ENCODE results near the gene PRKAR1B.

- TF ChIP-seq CTCF (IDR thresholded peaks at IDR 0.05 in 2 of 3, conservative IDR thresholded peaks at IDR 0.05 in 1 of 3; ENCODE audit: borderline replicate concordance in 1 of 3, insufficient read depth in 1 of 3, low read depth in 2 of 3, low read length in 2 of 3) (no peak), CEBPB (IDR thresholded peaks at IDR 0.05; ENCODE audit: low read depth) (no peak), EZH2phosphoT487 (IDR thresholded peaks at IDR 0.05; ENCODE audit: borderline replicate concordance) (no peak), POLR2A (IDR thresholded peaks at IDR 0.05; ENCODE audit: borderline replicate concordance, extremely low read depth, insufficient read depth, insufficient read length) (no peak), FOSL1 (IDR thresholded peaks at IDR 0.05; ENCODE audit: low read depth) (no peak), RAD21 (IDR thresholded peaks at IDR 0.05; ENCODE audit: low read depth) (no peak), EGR1 (IDR thresholded peaks at IDR 0.05; ENCODE audit: low read depth) (no peak)
Measured at GRCh38 chr7:659306-659847, 67.7 kb downstream of the PRKAR1B start.

Data from HCT116 (cell line).